Gastroesophageal sphincter (tissue), 3 donors: ENCODE data around the gene CSNK1G1.

Experiments
- CTCF ChIP-seq, 4 experiments: fragments of 200-600 bp in 2 of 4; fragments of 450-650 bp in 2 of 4; sonication (generic) in 1 of 4; IDR thresholded peaks; one replicate each; pipeline ENCODE4 v1.5.1; 2017 to 2019; ENCODE audit warnings: antibody characterized with exemption in 4 of 4, mild to moderate bottlenecking in 2 of 4, moderate library complexity in 2 of 4
- POLR2AphosphoS5 ChIP-seq: sonication (generic); formaldehyde crosslinking; IDR thresholded peaks from one replicate; pipeline ENCODE4 v1.6.1; 2017; ENCODE audit warnings: antibody characterized with exemption

DNA sequence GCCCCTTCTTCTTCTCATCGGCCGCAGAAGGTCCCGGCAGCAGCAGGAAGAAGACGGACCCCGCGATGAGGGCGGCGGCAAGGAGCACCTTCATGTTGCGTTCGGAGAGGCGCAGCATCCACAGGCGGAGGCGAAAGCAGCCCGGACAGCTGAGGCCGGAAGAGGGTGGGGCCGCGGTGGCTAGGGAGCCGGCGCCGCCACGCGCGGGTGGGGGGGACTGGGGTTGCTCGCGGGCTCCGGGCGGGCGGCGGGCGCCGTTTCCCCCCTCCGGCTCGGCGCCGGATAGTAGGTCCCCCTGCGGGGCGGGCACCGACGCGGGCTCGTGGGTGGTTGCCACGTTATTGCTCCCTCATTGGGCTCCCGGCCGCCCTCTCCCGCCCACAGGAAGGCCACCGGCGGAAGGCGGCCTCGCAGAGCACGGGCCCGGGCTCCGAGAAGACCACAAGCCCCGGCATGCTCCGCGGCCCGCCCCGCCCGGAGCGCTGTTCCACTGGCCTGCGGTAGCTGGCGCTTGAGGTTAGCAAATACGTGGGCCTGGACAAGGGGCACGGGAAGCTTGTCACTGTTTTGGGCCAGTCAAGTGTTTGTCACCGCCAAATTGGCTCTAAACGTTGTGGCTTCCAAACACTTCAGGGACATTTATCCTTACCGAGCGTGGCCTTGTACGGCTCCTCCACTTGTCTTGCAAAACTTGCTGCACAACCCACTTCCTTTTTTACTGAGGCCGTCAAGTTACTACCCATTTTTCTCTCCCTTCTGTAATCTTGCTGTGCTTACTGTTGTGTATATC lies 192.9 kb downstream of the CSNK1G1 start, which contains the start of gene PPIB:
- TF ChIP-seq CTCF (IDR thresholded peaks at IDR 0.05) (peak in 2 of 4 experiments; percentile 40 to 64), POLR2AphosphoS5 (peak; percentile 87)
